Stimulated activated CD8-positive, alpha-beta memory T cell treated with anti-CD3 and anti-CD28 coated beads, Interleukin-15, amount 100 ng/mL, for 24 hours (primary cell): Measurements from ENCODE around the gene RNF40.

Source experiments
- DNase-seq: peaks from one replicate; pipeline ENCODE4 v3.0.0-alpha.2; 2020; ENCODE audit warnings: low read depth

Gene RNF40

GRCh38 chr16:30740364-30741251 lies 21.5 kb upstream of the RNF40 start:
- no peak for DNase-seq

GRCh38 chr16:30741461-30741914 lies 20.6 kb upstream of the RNF40 start:
- no peak for DNase-seq

GRCh38 chr16:30743716-30744115 lies 18.4 kb upstream of the RNF40 start:
- no peak for DNase-seq

GRCh38 chr16:30744183-30744582 lies 17.9 kb upstream of the RNF40 start:
- DNase-seq = no peak

GRCh38 chr16:30745082-30745481 lies 17.0 kb upstream of the RNF40 start:
- DNase-seq = no peak

GRCh38 chr16:30746638-30747175 lies 15.4 kb upstream of the RNF40 start:
- no peak for DNase-seq

GRCh38 chr16:30747331-30747730 lies 14.8 kb upstream of the RNF40 start:
- no peak for DNase-seq

GRCh38 chr16:30747799-30748633 lies 14.1 kb upstream of the RNF40 start, which contains the start of gene PHKG2:
TSS of gene PHKG2 (plus strand) at chr16:30748425. CDS start at chr16:30748821, 396 bp downstream.
- peak; percentile 83 for DNase-seq

- DNase-seq = no peak
Observed at GRCh38 chr16:30748634-30749445, 13.3 kb upstream of the RNF40 start.

- no peak for DNase-seq
Observed at GRCh38 chr16:30750201-30750600, 11.9 kb upstream of the RNF40 start.

GRCh38 chr16:30750876-30751465 lies 11.2 kb upstream of the RNF40 start:
- no peak for DNase-seq

- no peak for DNase-seq
Observed at GRCh38 chr16:30753596-30753995, 8.5 kb upstream of the RNF40 start.

GRCh38 chr16:30755955-30756780 lies 6.0 kb upstream of the RNF40 start:
- no peak for DNase-seq

- no peak for DNase-seq
Observed at GRCh38 chr16:30756781-30757100, 5.4 kb upstream of the RNF40 start.

- no peak for DNase-seq
Observed at GRCh38 chr16:30757316-30757715, 4.8 kb upstream of the RNF40 start.

GRCh38 chr16:30758988-30759491 lies 3.1 kb upstream of the RNF40 start:
- no peak for DNase-seq

GRCh38 chr16:30760001-30760559 lies 2.0 kb upstream of the RNF40 start:
- DNase-seq = no peak

GRCh38 chr16:30760577-30761426 lies 1.3 kb upstream of the RNF40 start:
- no peak for DNase-seq

- DNase-seq = no peak
Observed at GRCh38 chr16:30761427-30761927, 645 bp upstream of the RNF40 start.
